Small intestine (tissue), 7 donors: ENCODE results near the gene SEMA4B. TPM values are rescaled to one million over a fixed set of nuclear protein-coding genes. Genes with fewer than 3 reads are reported as not detected.
"Not testable (repeated sequence)": the region's sequence is repeated elsewhere in the genome, so short reads cannot be mapped to it uniquely, and the experiment has no call there.

Experiments used
- DNase-seq, 2 donors: peaks; one replicate each; pipeline versions ENCODE4 v3.0.0 to v3.0.0-alpha.2; 2013
- FAIRE-seq: peaks from 2 replicates; lab custom pipeline; 2012; peaks lifted over from hg19 to GRCh38; lab: Jason Lieb, UNC
- H3K27ac ChIP-seq, 3 donors: one replicate each; pipeline ENCODE4 v1.5.1; 2013; ENCODE audit warnings: low read length in 2 of 3, mild to moderate bottlenecking in 2 of 3, control low read depth in 1 of 3, inconsistent platforms in 1 of 3, low read depth in 1 of 3, moderate library complexity in 1 of 3
- H3K27me3 ChIP-seq, 3 donors: one replicate each; pipeline ENCODE4 v1.6.1; 2013; ENCODE audit warnings: low read length in 3 of 3, inconsistent platforms in 1 of 3; ENCODE audit not compliant: control insufficient read depth in 3 of 3, insufficient read depth in 3 of 3
- H3K36me3 ChIP-seq, 3 donors: one replicate each; pipeline ENCODE4 v1.6.1; 2013; ENCODE audit warnings: low read length in 3 of 3, inconsistent platforms in 1 of 3, low read depth in 1 of 3, mild to moderate bottlenecking in 1 of 3, moderate library complexity in 1 of 3; ENCODE audit not compliant: control insufficient read depth in 3 of 3, insufficient read depth in 2 of 3
- H3K4me1 ChIP-seq, 3 donors: one replicate each; pipeline ENCODE4 v1.6.1; 2013; ENCODE audit warnings: low read length in 2 of 3, inconsistent platforms in 1 of 3, low read depth in 1 of 3, mild to moderate bottlenecking in 1 of 3, moderate library complexity in 1 of 3; ENCODE audit not compliant: control insufficient read depth in 3 of 3, insufficient read depth in 2 of 3
- H3K4me3 ChIP-seq, 3 donors: one replicate each; pipeline ENCODE4 v1.5.1; 2013; ENCODE audit warnings: low read length in 3 of 3, control low read depth in 1 of 3, inconsistent platforms in 1 of 3, low read depth in 1 of 3, mild to moderate bottlenecking in 1 of 3, moderate library complexity in 1 of 3
- H3K9me3 ChIP-seq, 2 donors: one replicate each; pipeline ENCODE4 v1.6.1; 2013; ENCODE audit warnings: low read depth in 1 of 2, low read length in 1 of 2; ENCODE audit not compliant: control insufficient read depth in 2 of 2, insufficient read depth in 1 of 2
- WGBS, 3 donors: extraction: QIAGEN DNeasy Blood & Tissue Kit; methylation state at CpG; one replicate each; pipeline ENCODE4 v1.1.7; 2013; 5-methylcytosine and 5-hydroxymethylcytosine counted together
- polyA plus RNA-seq, 4 donors: library from polyadenylated mRNA; stranded (reverse) in 3 of 4; unstranded in 1 of 4; fragments of 200-250 nt in 3 of 4; fragments of 120-200 nt in 1 of 4; gene quantifications; one replicate each; pipeline versions ENCODE4 v1.2.1 to v1.2.3, GENCODE V29; 2013
- donor health status: healthy with polysubstance abuse.
- donor health status: control.
- donor health status: control.
- donor health status: Bipolar disorder and iron deficiency.
- donor health status: healthy.

Gene SEMA4B
- polyA plus RNA-seq, 4 donors: 26.2 to 47.2 (median 34.8) TPM

GRCh38 chr15:90270502-90271150 lies 69.5 kb downstream of the SEMA4B start:
- H3K9me3 ChIP-seq: no peaks in the 10 kb centered on the region
- peaks cover 3 to 52% (median 25%) of the 10 kb centered on the region in 3 donors for H3K36me3 ChIP-seq
- DNase-seq (no peak), FAIRE-seq (no peak)
- no peak overlapping the region for H3K27ac ChIP-seq
- no peak overlapping the region for H3K4me3 ChIP-seq
- peaks cover 4 to 17% (median 13%) of the 10 kb centered on the region in 3 donors for H3K4me1 ChIP-seq
- WGBS, 3 donors: 81 to 91% (median 83%) methylated on average over 10 of the region's 10 CpGs
- no peaks in the 10 kb centered on the region for H3K27me3 ChIP-seq

GRCh38 chr15:90271459-90272166 lies 70.5 kb downstream of the SEMA4B start:
- Histone ChIP-seq H3K36me3 (peaks cover 3 to 54% (median 25%) of the 10 kb centered on the region in 3 donors), H3K4me3 (no peak overlapping the region), H3K4me1 (peaks cover 4 to 17% (median 13%) of the 10 kb centered on the region in 3 donors), H3K9me3 (no peaks in the 10 kb centered on the region), H3K27ac (no peak overlapping the region), H3K27me3 (no peaks in the 10 kb centered on the region)
- DNase-seq (no peak), FAIRE-seq (no peak)
- WGBS, 3 donors: 71 to 77% (median 76%) methylated on average over 7 of the region's 7 CpGs

- H3K4me3 ChIP-seq, DNase-seq, H3K27ac ChIP-seq, H3K4me1 ChIP-seq, FAIRE-seq, H3K27me3 ChIP-seq, H3K9me3 ChIP-seq: not testable (repeated sequence)
- 95 to 98% (median 98%) methylated on average over 12 of the region's 12 CpGs for WGBS, 3 donors
- peaks cover 0 to 20% (median 6%) of the 10 kb centered on the region in 3 donors for H3K36me3 ChIP-seq
These were observed 77.3 kb downstream of the SEMA4B start for GRCh38 chr15:90278467-90278866.

Other genes with a start within 250 kb of the SEMA4B start
- 10 to 100 TPM; 10.3 to 26.4 (median 18.8) TPM for gene ZNF710, start 200.0 kb upstream of the SEMA4B start, polyA plus RNA-seq
- 100 to 1,000 TPM in 2 of 4 donors, 10 to 100 TPM in 2; 26.8 to 285 (median 95.8) TPM for gene IDH2, start 98.9 kb upstream of the SEMA4B start, polyA plus RNA-seq
- gene CIB1, start 32.6 kb downstream of the SEMA4B start, polyA plus RNA-seq: 100 to 1,000 TPM; 107 to 360 (median 288) TPM
- 1 to 10 TPM; 4.9 to 8.6 (median 6.6) TPM for gene GDPGP1, start 32.9 kb downstream of the SEMA4B start, polyA plus RNA-seq
- gene TTLL13, start 48.2 kb downstream of the SEMA4B start, polyA plus RNA-seq: under 1 TPM in 3 of 4 donors, not detected in 1; 0.07 to 0.45 (median 0.27) TPM
- gene NGRN, start 64.3 kb downstream of the SEMA4B start, polyA plus RNA-seq: 10 to 100 TPM; 41.4 to 69.8 (median 49.9) TPM
- gene ZNF774, start 151.0 kb downstream of the SEMA4B start, polyA plus RNA-seq: 1 to 10 TPM in 3 of 4 donors, under 1 TPM in 1; 0.89 to 6.7 (median 1.7) TPM
- gene IQGAP1, start 186.9 kb downstream of the SEMA4B start, polyA plus RNA-seq: 10 to 100 TPM; 54.3 to 91.2 (median 69.8) TPM